ENCODE results near the gene CAMTA1. TPM values are rescaled to one million over a fixed set of nuclear protein-coding genes. Genes with fewer than 3 reads are reported as not detected.

Gene CAMTA1
- polyA plus RNA-seq, 1 experiment, result 23.1 TPM

GRCh38 chr1:7360526-7360925 is 575.3 kb downstream of the CAMTA1 start:
- TF ChIP-seq CTCF (IDR thresholded peaks at IDR 0.05; ENCODE audit: insufficient read depth, low read depth, low read length), result no peak
- Histone ChIP-seq H3K36me3 (ENCODE audit: control insufficient read depth, insufficient read depth, low read length) (no peaks in the 10 kb centered on the region), H3K27me3 (ENCODE audit: control insufficient read depth, insufficient read depth, low read length) (peaks cover 1% of the 10 kb centered on the region), H3K4me3 (ENCODE audit: low read depth, low read length) (no peak overlapping the region)
- ChIA-PET CTCF (interaction anchor here (1.4 kb wide), 1 partner anchor 9 kb away, joined by 3 read pairs; no protein-coding TSS in a partner anchor), POLR2A (no interaction called here)
- DNase-seq (ENCODE audit: low read depth), result no peak

- Histone ChIP-seq H3K36me3 (ENCODE audit: control insufficient read depth, insufficient read depth, low read length) (no peaks in the 10 kb centered on the region), H3K4me3 (ENCODE audit: low read depth, low read length) (no peak overlapping the region), H3K27me3 (ENCODE audit: control insufficient read depth, insufficient read depth, low read length) (peaks cover 1% of the 10 kb centered on the region)
- ChIA-PET POLR2A (no interaction called here), CTCF (interaction anchor here (0.6 kb wide), 1 partner anchor 22 kb away, joined by 3 read pairs; no protein-coding TSS in a partner anchor)
- DNase-seq (ENCODE audit: low read depth), result no peak
- TF ChIP-seq CTCF (IDR thresholded peaks at IDR 0.05; ENCODE audit: insufficient read depth, low read depth, low read length), result no peak
Measured at GRCh38 chr1:7362947-7363346, 577.7 kb downstream of the CAMTA1 start.

GRCh38 chr1:7363450-7363849 is 578.2 kb downstream of the CAMTA1 start:
- Histone ChIP-seq H3K27me3 (ENCODE audit: control insufficient read depth, insufficient read depth, low read length) (peaks cover 1% of the 10 kb centered on the region), H3K4me3 (ENCODE audit: low read depth, low read length) (no peak overlapping the region), H3K36me3 (ENCODE audit: control insufficient read depth, insufficient read depth, low read length) (no peaks in the 10 kb centered on the region)
- POLR2A ChIA-PET, result no interaction called here
- DNase-seq (ENCODE audit: low read depth), result no peak
- no peak for TF ChIP-seq CTCF (IDR thresholded peaks at IDR 0.05; ENCODE audit: insufficient read depth, low read depth, low read length)
- CTCF ChIA-PET, result no interaction called here

- H3K27me3 ChIP-seq (ENCODE audit: control insufficient read depth, insufficient read depth, low read length), result no peaks in the 10 kb centered on the region; the same call in 1 of the 2 replicates
- no peak for TF ChIP-seq CTCF (IDR thresholded peaks at IDR 0.05; ENCODE audit: insufficient read depth, low read depth, low read length)
- H3K36me3 ChIP-seq (ENCODE audit: control insufficient read depth, insufficient read depth, low read length), result no peaks in the 10 kb centered on the region
- DNase-seq (ENCODE audit: low read depth), result no peak
- H3K4me3 ChIP-seq (ENCODE audit: low read depth, low read length), result no peak overlapping the region
- ChIA-PET CTCF (no interaction called here), POLR2A (no interaction called here)
Measured at GRCh38 chr1:7365706-7366105, 580.5 kb downstream of the CAMTA1 start.

GRCh38 chr1:7366286-7366954 is 581.2 kb downstream of the CAMTA1 start:
- CTCF ChIA-PET, result no interaction called here
- POLR2A ChIA-PET, result no interaction called here
- no peak overlapping the region for H3K4me3 ChIP-seq (ENCODE audit: low read depth, low read length)
- no peaks in the 10 kb centered on the region for H3K36me3 ChIP-seq (ENCODE audit: control insufficient read depth, insufficient read depth, low read length)
- no peak for DNase-seq (ENCODE audit: low read depth)
- no peaks in the 10 kb centered on the region for H3K27me3 ChIP-seq (ENCODE audit: control insufficient read depth, insufficient read depth, low read length)
- TF ChIP-seq CTCF (IDR thresholded peaks at IDR 0.05; ENCODE audit: insufficient read depth, low read depth, low read length), result no peak
